Tongue (tissue), 2 donors: ENCODE data around the gene COPS2. TPM values are rescaled to one million over a fixed set of nuclear protein-coding genes. Genes with fewer than 3 reads are reported as not detected.
A peak's percentile ranks its signal among the peaks of the same experiment; 100 is the strongest.

ENCODE experiments used
- DNase-seq: peaks from one replicate; pipeline ENCODE4 v3.0.0-alpha.2; 2015
- total RNA-seq: library from RNA; depleted of rRNA; stranded (reverse); fragments of >200 nt; gene quantifications from one replicate; pipeline ENCODE4 v1.2.3, GENCODE V29; 2014

COPS2 gene
- total RNA-seq, 1 donor from 2014 or later = 121 TPM

- peak; percentile 29 for DNase-seq
Observed at GRCh38 chr15:49155834-49156627, 632 bp upstream of the COPS2 start.

GRCh38 chr15:49154799-49155109 lies 645 bp downstream of the COPS2 start:
- no peak for DNase-seq

- no peak for DNase-seq
Observed at GRCh38 chr15:49154359-49154758, 1.0 kb downstream of the COPS2 start.

DNA sequence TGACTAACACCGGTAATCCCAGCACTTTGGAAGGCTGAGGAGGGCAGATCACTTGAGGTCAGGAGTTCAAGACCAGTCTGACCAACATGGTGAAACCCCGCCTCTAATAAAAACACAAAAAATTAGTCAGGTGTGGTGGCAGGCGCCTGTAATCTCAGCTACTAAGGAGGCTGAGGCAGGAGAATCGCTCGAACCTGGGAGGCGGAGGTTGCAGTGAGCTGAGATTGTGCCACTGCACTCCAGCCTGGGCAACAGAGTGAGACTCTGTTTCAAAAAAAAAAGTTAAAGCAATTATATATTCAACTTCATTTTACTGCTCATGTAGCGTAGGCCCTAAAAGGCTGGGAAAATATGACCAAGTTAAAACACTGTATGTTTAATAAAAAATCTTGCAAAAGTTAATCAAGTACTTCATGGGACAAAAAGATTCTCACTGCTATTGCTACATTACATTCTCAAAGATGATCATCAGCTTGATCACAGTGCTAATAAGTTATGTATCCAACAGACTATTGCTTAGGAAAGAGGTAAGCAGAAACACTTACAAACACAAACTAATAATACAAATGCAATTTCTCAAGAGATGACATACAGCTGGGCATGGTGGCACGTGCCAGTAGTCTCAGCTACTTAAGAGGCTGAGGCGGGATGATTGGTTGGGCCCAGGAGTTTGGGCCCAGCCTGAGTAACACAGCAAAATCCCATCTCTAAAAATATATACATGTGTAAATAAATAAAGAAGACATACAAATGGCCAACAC lies 2.7 kb downstream of the COPS2 start:
- no peak for DNase-seq

DNA sequence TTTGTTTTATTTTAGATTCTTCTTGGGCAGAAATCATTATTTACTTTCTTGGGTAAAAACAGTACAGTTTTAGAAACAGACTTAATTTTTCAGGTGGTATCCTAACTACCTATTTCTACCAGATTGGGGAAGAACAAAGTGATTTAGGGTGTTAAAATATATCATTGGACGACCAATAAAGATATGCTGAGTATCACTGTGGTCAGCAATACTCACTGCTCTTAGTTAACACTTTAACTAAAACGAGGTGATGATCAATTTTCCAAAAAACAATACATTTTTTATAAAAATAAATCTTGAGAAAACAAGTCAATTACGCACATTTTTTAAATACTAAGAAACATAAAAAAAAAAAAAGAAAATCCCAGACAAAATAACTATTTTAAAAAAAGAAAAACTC lies 3.6 kb downstream of the COPS2 start:
- DNase-seq = no peak

DNA sequence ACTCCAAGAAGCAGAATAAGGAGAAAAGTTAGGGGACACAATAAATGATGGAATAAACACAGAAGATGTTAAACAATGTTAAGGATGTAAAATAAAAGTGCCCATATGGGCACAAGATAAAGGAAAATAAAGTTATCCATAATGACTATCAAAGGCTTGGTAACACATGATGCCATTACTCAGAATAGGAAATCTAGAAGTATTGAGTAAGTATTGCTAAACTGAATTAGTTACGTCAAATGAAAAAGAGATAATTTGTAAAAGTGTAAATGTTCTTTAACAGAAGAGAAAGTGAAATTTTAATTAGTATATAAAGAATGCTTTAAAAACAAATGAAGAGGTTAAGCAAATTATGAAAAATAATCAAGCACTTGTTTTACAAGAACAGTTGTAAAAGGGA lies 6.7 kb downstream of the COPS2 start:
- no peak for DNase-seq

- DNase-seq = no peak
Observed at GRCh38 chr15:49148298-49148697, 7.1 kb downstream of the COPS2 start.

- DNase-seq = peak; percentile 74
Observed at GRCh38 chr15:49145651-49146609, 9.5 kb downstream of the COPS2 start.

DNA sequence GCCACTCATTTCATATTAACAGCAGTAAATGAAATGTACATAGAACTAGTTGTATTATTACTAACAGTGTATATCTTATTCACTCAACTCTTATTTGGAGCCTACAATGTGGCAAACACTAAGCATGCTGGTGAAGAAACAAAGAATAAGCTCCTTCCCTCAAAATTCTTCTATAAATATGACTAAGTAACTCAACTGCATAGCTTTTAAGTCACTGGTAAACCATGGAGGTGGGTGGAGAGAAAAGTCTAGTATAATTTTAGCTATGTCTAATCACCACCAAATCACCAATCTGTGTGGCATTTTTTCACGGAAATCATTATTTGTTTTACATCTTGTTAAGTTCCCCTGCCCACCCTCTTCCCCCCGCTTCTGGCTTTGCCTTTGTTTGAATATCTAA lies 17.5 kb downstream of the COPS2 start:
- no peak for DNase-seq

GRCh38 chr15:49135911-49136310 lies 19.5 kb downstream of the COPS2 start:
- no peak for DNase-seq

DNA sequence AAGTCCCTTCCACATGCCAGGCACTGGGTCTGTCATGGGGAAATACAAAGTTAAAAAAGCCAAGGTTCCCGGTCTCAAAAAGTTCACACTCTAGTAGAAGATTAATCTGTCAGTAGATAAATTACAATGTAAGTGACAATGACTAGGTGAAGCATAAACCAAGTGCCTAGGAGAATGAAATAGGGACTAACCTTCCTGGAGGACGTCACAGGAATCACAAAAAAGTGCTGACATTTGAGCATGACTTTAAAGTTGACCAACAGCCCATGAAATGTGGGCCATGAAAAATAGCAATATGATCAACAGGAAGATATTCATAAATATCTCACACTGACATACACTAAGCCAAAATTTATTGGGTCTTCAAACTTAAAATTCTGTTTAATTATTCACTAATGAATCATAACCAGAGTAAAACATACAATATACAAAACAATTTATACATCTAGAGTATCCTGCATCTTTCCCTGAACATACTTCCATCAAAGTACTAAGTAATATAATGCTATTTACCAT lies 20.0 kb downstream of the COPS2 start:
- DNase-seq = no peak

- no peak for DNase-seq
Observed at GRCh38 chr15:49134683-49135341, 20.6 kb downstream of the COPS2 start.

DNA sequence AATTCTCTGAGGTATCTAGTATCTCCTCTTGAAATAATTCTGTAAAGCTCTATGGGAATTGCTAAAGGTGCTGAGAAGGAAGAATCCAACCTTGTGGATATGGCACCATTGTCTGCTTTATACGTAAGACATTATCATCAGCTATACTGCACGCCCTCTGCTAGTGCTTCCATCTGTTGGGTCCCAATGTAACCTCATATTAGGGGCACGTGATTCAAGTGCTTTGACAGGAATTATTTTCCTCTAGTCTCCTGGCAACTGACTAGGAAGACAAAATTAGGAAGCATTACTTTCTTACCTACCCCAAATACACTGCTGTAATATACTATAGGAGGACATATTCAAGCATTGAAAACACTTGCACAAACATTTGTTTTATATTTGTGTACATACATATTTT lies 24.0 kb downstream of the COPS2 start:
- DNase-seq = no peak

DNA sequence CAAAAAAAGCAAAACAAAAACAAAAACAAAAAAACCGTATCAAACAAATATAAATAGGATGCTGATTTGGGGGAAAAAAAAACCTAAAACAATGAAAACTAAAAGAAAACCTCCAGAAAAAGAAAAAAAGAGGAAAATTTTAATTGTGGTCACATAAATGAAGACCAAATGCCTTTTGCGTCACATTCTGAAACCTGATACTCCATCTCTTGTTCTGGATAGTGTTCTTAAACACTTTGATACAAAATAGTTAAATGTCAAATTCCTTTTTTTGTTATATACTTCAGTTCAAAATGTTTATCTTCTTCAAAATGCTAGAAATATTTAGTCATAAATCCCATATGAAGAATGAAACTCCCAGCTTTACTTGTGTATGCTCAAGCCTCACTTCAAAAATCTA lies 31.0 kb downstream of the COPS2 start:
- no peak for DNase-seq

GRCh38 chr15:49122541-49123062 lies 32.8 kb downstream of the COPS2 start:
- DNase-seq = no peak

DNA sequence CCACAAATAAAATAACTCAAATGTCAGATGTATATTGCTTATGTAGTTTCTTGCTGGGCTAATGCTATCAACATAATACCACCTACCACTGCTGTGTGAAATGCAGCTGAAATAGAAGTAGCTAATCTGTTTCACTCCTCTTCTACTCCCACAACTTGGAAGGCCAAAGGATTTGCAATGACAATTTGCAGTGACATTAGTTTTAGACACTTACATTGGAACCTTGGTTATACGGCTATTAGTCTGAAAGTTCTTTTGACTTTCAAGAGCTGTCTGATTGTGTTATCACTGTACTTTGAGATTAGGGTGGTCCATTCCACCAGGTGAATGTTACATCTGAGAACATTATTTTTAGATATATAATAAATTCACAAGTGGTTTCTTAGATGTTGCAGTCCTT lies 33.5 kb downstream of the COPS2 start:
- no peak for DNase-seq

DNA sequence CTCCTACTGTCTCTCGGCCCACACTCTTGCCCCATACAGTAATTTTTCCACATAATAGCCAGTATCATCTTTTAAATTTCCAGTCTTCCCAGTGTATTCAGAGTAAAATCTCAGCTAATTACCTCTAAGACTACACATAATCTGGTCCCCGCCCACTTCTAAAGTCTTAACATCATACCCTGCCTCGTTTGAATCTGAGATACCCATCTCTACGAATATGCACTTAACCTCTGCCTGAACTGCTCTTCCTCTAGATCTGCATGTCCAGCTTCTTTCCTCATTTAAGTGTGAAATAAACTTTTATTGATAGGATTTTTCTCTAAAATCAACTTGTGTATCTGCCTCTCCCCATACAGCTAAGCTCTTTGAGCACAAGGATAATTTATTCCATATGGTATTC lies 34.6 kb downstream of the COPS2 start:
- DNase-seq = no peak

DNA sequence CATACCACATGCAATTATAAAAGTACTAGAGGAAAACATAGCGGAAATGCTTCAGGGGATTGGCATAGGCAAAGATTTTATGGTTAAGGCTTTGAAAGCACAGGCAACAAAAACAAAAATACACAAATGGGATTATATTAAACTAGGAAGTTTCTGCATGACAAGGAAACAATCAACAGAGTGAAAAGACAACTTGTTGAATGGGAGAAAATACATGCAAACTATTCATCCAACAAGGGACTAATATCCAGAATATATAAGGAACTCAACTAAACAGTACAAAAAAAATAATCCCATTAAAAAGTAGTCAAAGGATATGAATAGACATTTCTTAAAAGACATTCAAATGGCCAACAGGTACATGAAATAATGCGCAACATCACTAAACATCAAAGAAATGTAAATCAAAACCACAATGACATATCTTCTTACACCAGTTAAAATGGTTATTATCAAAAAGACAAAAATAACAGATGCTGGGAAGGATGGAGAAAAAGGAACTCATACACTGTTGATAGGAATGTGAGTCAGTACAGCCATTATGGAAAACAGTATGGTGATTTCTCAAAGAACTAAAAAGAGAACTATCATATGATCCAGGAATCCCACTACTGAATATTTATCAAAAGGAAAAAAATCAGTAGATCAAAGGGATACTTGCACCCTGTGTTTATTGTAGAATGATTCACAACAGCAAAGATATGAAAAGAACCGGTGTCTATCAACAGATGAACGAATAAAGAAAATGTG lies 39.1 kb downstream of the COPS2 start:
- no peak for DNase-seq

- DNase-seq = no peak
Observed at GRCh38 chr15:49115062-49115461, 40.3 kb downstream of the COPS2 start.

DNA sequence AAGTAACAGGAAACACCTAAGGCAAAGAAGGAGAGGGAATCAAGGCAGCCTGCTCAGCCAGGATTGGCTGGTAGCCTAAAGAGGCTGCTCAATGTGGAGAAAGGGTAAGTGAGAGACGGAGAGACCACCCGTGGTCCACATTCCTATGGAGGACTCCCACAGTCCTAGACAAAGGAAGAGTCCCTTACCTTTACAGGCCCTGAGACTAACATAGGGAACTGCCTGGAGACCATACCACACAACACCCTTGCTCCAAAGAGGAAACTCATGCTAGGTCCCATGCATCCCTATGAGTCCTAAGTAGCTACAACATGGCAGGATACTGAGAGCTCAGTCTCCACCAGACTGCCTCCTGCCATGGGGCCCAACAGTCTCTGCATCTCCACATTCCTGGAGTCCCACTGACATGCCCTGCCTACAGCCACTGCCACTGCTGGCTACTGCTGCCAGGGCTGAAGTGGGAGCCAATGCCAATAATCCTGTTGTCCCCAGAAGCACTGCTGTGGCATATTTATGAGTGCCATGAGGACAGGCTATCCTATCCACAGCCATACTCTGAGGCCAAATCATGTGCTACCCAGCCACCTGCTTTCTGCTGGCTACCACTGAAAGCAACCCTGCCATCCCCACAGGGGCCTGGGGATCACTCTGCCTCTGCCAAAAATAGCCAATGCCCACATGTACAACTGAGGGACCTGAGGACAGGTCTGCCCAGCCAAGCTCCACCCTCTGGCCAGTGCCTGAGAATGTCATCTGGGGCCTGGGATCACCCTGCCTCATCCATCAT lies 45.0 kb downstream of the COPS2 start:
- DNase-seq = no peak
